NCI-H1417 treated with DMSO at 0.1 percent for 48 hours (cell line): ENCODE data around the gene CHD9.
"Not testable (repeated sequence)": the region's sequence is repeated elsewhere in the genome, so short reads cannot be mapped to it uniquely, and the experiment has no call there.

ENCODE experiments used
- DNase-seq: peaks from one replicate; lab custom pipeline; 2025; lab: John Stamatoyannopoulos, UW

Gene CHD9

DNA sequence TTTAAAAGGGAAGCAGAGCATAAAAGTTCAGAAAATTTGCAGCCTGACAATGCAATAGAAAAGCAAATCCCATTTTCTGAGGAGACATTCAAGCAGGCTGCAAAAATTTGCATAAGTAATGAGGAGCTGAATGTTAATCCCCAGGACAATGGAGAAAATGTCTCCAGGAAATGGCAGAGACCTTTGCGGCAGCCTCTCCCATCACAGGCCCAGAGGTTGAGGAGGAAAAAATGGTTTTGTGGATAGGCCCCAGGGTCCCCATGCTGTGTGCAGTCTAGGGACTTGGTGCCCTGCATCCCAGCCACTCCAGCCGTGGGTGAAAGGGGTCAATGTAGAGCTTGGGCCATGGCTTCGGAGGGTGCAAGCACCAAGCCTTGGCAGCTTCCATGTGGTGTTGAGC is 19.5 kb downstream of the CHD9 start:
- DNase-seq: not testable (repeated sequence)

DNA sequence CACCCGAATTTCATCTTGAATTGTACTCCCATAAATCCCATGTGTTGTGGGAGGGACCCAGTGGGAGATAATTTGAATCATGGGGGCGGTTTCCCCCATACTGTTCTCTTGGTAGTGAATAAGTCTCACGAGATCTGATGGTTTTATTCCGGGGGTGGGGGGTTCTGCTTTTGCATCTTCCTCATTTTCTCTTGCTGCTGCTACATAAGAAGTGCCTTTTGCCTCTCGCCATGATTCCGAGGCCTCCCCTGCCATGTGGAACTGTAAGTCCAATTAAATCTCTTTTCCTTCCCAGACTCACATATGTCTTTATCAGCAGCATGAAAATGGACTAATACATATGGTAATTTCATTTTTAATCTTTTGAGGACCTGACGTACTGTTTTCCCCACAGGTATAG is 20.7 kb downstream of the CHD9 start:
- not testable (repeated sequence) for DNase-seq

DNA sequence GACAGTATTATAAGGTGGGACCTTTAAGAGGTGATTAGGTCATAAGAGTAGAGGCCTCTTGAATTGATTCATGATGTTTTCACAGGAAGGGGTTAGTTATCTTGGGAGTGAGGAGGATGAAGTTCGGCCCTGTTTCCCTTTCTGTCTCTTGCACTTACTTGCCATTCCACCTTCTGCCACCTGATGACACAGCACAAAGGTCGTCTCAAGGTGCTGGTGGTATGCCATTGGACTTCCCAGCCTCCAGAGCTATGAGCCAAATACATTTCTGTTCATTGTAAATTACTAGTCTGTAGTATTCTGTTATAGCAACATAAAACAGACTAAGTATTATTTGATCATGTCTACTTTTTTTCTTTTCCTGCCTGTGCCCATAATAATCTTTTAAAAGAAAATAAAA is 23.5 kb downstream of the CHD9 start:
- DNase-seq: no peak

GRCh38 chr16:53078765-53079485 is 24.1 kb downstream of the CHD9 start:
- DNase-seq: no peak

DNA sequence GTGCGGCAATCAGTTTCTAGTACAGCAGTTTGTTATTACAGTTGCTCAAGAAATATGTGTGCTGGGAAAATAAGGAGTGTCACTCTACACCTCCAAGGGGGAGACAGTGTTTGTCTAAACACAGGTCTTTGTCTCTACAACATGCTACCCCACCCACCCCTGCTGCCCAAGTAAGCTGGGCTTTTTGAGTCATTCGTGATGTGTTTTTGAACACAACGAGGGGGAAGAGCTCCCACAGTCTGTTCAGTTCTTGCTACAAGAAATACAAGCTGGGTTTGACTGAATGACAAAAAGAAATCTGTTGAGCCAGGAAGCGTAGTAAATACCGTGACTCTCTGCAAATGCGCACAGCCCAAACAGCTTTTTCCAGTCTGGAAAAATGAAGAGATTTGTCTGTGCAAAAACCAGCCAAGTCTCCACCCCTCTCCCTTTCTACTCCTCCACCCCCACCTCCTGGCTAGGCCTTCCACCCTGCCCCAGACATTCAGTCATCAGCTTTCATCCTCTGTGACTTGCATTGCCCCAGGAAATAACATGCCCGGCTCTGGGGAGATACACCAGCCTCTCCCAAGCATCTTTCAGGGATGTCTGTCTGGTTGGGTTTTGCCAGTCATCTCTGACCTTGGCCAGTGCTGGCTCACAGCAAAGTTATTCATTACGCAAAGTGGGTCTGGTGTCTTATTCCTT is 25.7 kb downstream of the CHD9 start:
- no peak for DNase-seq

GRCh38 chr16:53081032-53081424 is 26.2 kb downstream of the CHD9 start:
- no peak for DNase-seq

DNA sequence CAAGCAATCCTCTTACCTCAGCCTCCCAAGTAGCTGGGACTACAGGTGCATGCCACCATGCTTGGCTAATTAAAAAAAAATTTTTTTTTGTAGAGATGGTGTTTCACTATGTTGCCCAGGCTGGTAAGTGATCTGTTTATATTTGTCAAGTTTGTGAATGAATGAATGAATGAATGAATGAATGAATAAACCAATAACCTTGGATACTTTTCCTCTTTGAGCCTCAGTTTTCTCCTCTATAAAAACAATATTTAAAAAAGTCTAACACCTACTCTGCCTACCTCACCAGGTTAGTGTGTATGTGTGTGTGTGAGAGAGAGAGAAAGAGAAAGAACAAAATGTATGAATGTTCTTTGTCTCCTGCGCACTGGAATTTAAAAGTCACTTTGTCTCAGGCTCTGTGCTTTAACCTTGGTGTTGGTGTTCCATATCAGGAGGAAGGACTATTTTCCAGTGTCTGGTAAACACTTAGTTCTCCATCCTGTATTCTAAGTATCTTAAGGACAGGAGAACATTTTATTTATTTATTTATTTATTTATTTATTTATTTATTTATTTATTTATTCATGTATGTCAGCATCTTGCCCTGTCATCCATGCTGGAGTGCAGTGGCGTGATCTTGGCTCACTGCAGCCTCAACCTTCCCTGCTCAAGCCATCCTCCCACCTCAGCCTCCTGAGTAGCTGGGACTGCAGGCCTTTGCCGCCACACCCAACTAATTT is 27.1 kb downstream of the CHD9 start:
- no peak for DNase-seq

DNA sequence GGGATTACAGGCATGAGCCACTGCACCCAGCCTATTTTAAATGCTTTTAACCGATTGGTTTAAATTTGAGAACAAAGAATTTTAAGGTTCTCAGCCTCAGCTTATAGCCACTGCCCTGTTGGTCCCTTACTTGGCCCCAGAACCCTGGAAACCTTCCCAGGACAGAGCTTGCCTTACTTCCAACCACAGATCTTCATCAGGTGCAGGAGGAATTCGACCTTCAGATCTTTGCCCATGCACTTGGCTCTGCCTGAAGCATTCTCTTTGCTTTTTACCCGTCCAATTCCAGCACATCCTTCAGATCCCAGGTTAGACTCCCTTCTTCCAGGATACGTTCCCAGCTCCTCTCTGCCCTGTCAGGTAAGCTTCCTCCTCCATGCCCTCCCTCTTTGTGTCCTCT is 27.7 kb downstream of the CHD9 start:
- no peak for DNase-seq

DNA sequence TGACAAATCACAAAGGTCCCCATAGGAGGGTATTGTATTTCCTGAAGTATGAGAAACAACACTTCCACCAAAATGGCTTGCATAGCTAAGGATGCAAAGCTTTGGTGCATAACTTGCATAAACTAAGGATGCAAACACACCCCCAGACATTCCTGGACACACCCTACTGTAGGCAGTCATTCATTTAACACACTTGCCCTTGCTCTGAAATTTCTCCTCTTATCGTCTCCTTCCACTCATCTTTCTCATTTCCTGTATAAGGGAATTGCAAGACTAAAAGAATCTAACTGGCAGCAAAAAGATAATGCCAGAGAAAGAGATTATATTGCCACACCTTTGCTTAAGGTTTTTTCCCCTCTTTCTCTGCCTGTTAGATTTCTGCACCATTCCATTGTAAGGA is 28.3 kb downstream of the CHD9 start:
- DNase-seq: no peak

- no peak for DNase-seq
Measured at GRCh38 chr16:53084141-53084541, 29.4 kb downstream of the CHD9 start.

DNA sequence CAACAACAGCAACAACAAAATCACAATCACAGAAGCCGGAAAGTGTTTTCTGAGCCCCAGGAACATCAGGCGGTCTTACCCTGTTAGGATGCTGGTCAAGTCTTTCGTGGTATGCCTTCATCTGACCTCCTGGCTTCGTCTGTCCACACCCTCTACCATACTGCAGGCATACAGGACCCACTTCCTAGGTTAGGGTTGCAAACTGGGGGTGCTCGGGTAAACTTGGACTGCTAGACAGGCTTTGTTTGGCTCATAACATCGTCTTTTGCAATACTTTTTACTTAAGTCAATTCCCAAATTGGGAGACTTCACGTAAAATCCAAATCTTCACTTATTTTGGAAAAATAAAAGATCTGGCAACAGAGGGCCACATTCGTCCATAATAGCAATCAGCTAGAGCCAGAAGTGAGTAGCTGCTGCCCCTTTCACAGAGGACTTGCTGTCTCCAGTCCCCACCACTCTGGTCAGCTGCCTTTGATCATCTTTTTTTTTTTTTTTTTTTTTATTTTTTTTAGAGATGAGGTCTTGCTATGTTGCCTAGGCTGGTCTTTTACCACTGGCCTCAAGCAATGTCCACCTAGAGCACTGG is 30.0 kb downstream of the CHD9 start:
- no peak for DNase-seq

GRCh38 chr16:53085369-53085843 is 30.6 kb downstream of the CHD9 start:
- no peak for DNase-seq

- no peak for DNase-seq
Measured at GRCh38 chr16:53085931-53086421, 31.2 kb downstream of the CHD9 start.

DNA sequence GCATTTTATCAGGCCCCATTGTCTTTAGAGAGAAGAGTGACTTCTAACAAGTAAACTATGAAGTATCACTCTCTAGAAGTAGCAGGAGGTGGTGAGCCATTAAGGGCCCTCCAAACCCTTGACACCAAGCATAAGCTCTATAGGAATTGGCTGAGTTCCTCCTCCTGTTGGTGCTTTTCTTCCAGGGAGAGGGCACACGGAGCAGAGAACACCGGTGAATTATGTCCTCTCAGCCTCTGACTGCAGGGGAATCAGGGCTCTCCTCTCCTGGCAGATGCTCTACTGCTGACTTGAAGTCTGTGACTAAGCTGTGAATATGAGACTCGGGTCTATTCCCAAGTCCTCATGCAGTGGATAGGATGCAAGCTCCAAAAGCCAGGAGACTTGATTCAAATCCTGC is 32.3 kb downstream of the CHD9 start:
- no peak for DNase-seq

DNA sequence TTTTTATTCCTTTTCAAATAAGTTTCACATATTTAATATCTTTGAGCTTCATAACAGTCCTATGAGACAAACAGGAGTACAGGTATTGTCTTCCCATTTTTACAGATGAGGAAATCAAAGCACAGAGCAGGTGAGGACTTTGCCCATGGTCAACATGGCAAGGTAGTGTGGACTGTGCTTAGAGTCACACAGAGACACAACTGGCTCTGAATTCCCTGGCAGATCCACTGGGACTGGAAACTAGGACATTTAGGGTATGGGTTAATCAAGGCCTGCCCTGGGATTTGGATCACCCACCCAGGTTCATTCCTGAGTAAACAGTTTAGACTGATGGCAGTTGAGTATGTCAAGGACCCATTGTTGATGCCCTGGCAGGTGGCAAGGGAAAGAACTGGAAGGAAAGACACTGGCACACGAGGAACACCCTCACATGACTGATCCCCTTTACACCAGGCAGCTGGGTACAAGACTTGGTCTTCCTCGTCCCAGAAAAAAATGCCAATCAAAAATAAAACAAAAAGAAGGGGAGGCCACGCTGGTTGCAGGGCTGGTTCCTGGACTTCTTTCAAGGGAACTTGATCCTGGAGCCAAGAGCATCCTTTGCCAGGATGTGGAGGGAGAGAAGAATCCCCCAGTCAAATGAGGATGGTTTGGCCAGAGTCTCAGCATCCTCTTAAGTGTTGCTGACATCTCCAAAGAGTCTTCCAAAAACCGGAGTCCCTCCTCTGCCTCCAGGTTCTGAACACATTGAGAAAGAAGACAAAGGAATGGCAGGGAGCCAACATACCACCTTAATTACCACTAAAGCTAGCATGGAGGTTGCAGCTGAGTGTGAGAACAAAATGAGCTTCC is 34.9 kb downstream of the CHD9 start:
- DNase-seq: no peak

DNA sequence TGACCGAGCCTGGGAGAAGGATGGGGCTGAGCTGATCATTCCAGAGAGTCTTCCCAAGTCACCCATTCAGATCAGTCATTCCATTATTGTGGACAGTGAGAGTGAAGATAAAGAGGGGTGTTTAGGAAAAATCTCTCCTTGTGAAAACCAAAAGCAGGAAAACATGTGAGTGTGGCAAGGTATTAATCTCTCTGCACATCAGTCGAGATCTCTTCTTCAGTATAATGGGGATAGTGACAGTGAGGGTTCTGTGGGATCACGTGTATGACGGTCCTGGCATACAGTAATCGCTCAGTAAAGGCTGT is 35.4 kb downstream of the CHD9 start:
- no peak for DNase-seq

- no peak for DNase-seq
Measured at GRCh38 chr16:53090591-53091411, 36.0 kb downstream of the CHD9 start.

- DNase-seq: no peak
Measured at GRCh38 chr16:53091466-53092211, 36.8 kb downstream of the CHD9 start.

DNA sequence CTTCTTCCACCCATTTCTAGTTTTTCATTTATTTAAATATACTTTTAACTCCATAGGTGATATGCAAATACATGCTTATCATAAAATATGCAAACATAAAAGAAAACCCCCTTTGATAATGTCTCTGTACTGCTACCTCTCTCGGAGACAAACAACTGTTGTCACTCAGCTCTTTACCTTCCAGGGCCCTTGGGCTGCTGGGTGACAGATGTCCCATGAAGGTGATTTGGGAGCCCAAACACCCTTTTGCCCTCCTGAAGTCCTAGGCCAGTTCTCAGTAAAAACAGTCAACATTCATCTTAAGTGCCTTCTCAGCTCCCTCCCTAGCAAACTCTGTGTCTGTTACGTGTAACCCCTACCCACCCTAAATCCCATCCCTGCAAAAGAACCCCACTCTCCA is 37.5 kb downstream of the CHD9 start:
- DNase-seq: no peak

- no peak for DNase-seq
Measured at GRCh38 chr16:53093162-53093744, 38.5 kb downstream of the CHD9 start.
